Endothelial cell (in vitro differentiated cells): ENCODE results near the gene SORCS2. TPM values are rescaled to one million over a fixed set of nuclear protein-coding genes. Genes with fewer than 3 reads are reported as not detected.

Source experiments
- DNase-seq: peaks from one replicate; pipeline ENCODE4 v3.0.0; 2021; ENCODE audit warnings: low spot score
- H3K27ac Mint-ChIP-seq: one replicate; pipeline ENCODE4 v1.8.0; 2021; ENCODE audit warnings: mixed read lengths, inconsistent platforms; ENCODE audit not compliant: unreplicated experiment
- H3K27me3 Mint-ChIP-seq: one replicate; pipeline ENCODE4 v1.8.0; 2021; ENCODE audit warnings: mild to moderate bottlenecking, moderate library complexity, mixed read lengths, inconsistent platforms; ENCODE audit not compliant: unreplicated experiment
- H3K36me3 Mint-ChIP-seq: one replicate; pipeline ENCODE4 v1.8.0; 2021; ENCODE audit warnings: mild to moderate bottlenecking, low read depth, mixed read lengths, inconsistent platforms; ENCODE audit not compliant: unreplicated experiment
- H3K4me1 Mint-ChIP-seq: one replicate; pipeline ENCODE4 v1.8.0; 2021; ENCODE audit warnings: mild to moderate bottlenecking, mixed read lengths, inconsistent platforms; ENCODE audit not compliant: unreplicated experiment
- H3K4me3 Mint-ChIP-seq: one replicate; pipeline ENCODE4 v1.8.0; 2021; ENCODE audit warnings: mild to moderate bottlenecking, mixed read lengths, inconsistent platforms; ENCODE audit not compliant: unreplicated experiment
- H3K9me3 Mint-ChIP-seq: one replicate; pipeline ENCODE4 v1.8.0; 2021; ENCODE audit warnings: mixed read lengths, inconsistent platforms; ENCODE audit not compliant: unreplicated experiment
- total RNA-seq: library from RNA; stranded (reverse); fragmentation: NEBNext Ultra II Directional; extraction: Animal tissue kit (Norgen Biotek cat#: 25700); gene quantifications from one replicate; pipeline ENCODE4 v1.2.1, GENCODE V29; 2021; ENCODE audit not compliant: unreplicated experiment
- TF ChIP-seq, protein P1 (sequence below): fragments of 200-600 bp; sonication (generic); IDR thresholded peaks from one replicate; pipeline ENCODE4 v1.5.0; 2021; ENCODE audit warnings: antibody characterized with exemption; ENCODE audit not compliant: unreplicated experiment

The SORCS2 gene
- total RNA-seq, 1 donor from 2014 or later = 1.3 TPM

DNA sequence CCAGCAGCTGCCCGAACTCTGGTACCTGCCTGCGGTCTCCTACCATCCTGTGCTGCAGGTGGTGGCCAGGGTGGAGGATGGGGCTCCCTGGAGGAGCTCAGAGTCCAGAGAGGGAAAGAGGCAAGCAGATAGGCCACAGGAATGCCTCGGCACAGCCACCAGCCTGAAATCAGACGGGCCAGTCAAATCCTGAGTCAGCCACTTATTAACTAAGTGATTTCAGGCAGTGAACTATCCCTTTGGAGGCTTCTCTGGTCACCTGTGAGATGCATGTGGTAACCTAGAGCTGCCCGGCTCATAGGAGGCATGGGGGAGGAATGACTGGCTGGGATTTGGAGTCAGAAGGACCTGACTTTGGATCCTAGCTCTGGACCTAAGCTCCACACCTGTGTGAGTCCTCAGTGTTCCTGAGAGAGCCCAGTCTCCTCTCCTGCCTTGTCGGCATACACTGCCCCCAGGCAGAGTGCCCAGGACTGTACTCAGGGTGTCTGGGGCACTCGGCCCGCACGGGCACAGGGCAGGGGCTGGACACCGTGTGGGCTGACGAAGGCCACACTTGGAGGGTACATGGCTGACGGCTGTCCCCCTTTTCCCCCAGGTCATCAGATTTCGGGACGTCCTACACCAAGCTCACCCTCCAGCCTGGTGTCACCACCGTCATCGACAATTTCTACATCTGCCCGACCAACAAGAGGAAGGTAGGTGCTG lies 338.7 kb downstream of the SORCS2 start:
- Mint-ChIP-seq H3K9me3 (no peaks in the 10 kb centered on the region), H3K4me3 (no peak overlapping the region), H3K27me3 (peaks cover 9% of the 10 kb centered on the region), H3K36me3 (no peaks in the 10 kb centered on the region), H3K27ac (no peak overlapping the region), H3K4me1 (peaks cover 2% of the 10 kb centered on the region)
- no peak for DNase-seq
- TF ChIP-seq, protein P1, sequence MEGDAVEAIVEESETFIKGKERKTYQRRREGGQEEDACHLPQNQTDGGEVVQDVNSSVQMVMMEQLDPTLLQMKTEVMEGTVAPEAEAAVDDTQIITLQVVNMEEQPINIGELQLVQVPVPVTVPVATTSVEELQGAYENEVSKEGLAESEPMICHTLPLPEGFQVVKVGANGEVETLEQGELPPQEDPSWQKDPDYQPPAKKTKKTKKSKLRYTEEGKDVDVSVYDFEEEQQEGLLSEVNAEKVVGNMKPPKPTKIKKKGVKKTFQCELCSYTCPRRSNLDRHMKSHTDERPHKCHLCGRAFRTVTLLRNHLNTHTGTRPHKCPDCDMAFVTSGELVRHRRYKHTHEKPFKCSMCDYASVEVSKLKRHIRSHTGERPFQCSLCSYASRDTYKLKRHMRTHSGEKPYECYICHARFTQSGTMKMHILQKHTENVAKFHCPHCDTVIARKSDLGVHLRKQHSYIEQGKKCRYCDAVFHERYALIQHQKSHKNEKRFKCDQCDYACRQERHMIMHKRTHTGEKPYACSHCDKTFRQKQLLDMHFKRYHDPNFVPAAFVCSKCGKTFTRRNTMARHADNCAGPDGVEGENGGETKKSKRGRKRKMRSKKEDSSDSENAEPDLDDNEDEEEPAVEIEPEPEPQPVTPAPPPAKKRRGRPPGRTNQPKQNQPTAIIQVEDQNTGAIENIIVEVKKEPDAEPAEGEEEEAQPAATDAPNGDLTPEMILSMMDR = no peak

DNA sequence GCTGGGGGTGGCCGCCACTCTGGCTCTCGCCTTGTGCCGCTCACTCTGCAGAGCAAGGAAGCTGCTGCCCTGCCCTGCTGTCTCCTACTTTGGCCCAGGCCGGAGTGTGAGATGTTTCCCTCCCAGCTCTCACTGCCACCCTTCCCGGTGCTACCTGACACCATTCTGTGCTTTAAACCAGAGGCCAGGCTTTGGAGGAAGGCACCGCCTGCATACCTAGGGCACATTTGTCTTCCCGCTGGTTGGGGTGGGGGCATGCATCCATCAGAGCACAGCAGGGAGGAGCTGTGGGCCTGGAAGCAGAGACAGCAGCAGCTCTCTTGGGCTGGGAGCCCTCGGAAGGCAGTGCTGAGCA lies 339.3 kb downstream of the SORCS2 start:
- no peaks in the 10 kb centered on the region for H3K9me3 Mint-ChIP-seq
- peaks cover 4% of the 10 kb centered on the region for H3K36me3 Mint-ChIP-seq
- H3K4me3 Mint-ChIP-seq = no peak overlapping the region
- no peak for DNase-seq
- no peak overlapping the region for H3K27ac Mint-ChIP-seq
- TF ChIP-seq, protein P1 = no peak
- peaks cover 9% of the 10 kb centered on the region for H3K27me3 Mint-ChIP-seq
- H3K4me1 Mint-ChIP-seq = peaks cover 2% of the 10 kb centered on the region

DNA sequence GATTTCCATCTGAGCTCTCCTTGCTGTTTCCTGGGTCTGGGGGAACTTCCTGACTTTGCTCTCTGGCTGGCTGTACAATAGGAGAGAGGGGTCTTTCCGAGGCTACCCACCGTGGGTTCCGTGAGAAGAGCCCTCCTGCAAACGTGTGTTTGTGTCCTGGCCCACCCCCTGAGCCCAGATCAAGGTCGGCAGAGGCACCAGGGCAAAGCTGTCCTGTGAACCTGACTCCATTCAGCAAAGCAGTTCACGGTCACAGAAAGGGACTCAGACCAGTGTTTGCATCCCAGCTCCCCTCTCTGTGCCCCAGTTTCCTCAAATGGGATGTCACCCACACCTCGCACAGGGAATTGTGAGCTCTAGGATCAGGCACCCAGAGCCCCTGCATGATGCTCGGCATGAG lies 339.7 kb downstream of the SORCS2 start:
- H3K4me3 Mint-ChIP-seq = no peak overlapping the region
- DNase-seq = no peak
- H3K27me3 Mint-ChIP-seq = peaks cover 9% of the 10 kb centered on the region
- TF ChIP-seq, protein P1 = no peak
- no peaks in the 10 kb centered on the region for H3K9me3 Mint-ChIP-seq
- H3K36me3 Mint-ChIP-seq = peaks cover 4% of the 10 kb centered on the region
- no peak overlapping the region for H3K27ac Mint-ChIP-seq
- H3K4me1 Mint-ChIP-seq = peaks cover 2% of the 10 kb centered on the region

DNA sequence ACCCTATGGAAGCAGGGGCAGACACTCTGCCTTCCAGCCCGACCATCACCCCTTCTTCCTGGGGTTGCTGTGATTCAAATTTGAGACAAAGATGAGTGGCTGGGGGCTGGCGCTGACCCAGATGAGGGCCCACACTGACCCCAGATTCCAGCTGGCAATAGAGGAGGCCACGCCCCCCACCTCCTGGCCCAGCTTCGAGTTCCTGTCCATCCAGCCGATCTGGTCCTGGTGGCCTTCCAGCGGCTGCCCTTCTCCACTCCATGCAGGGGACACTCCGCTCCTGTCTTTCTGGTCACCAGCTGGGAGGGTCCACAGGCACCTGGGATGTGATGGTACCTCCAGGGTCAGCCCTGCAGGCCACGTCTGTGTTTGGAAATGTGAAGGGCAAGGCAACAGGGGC lies 340.9 kb downstream of the SORCS2 start:
- no peaks in the 10 kb centered on the region for H3K9me3 Mint-ChIP-seq
- TF ChIP-seq, protein P1 = no peak
- no peak overlapping the region for H3K27ac Mint-ChIP-seq
- no peak overlapping the region for H3K4me3 Mint-ChIP-seq
- H3K27me3 Mint-ChIP-seq = peaks cover 9% of the 10 kb centered on the region
- H3K4me1 Mint-ChIP-seq = peaks cover 2% of the 10 kb centered on the region
- no peak for DNase-seq
- H3K36me3 Mint-ChIP-seq = peaks cover 4% of the 10 kb centered on the region

DNA sequence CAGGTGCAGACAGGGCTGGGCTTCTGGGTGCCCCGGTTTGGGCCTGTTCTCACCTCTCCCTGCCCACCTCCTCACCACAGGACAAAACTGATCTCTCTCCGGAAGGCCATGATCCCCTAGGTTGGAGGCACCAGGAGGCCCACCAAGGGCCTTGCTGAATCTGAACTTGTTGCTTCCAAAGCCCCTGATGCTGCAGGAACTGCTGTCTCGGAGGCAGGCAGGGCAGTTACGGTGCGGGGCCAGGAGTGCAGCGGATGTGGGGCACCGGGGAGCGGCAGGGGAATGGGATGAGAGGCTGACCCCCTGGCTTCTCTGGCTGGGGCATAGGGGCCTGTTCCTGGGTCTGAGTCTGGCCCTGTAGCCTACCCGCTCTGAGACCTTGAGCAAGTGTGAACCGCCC lies 342.8 kb downstream of the SORCS2 start:
- H3K4me1 Mint-ChIP-seq = peaks cover 2% of the 10 kb centered on the region
- H3K27ac Mint-ChIP-seq = no peak overlapping the region
- peaks cover 4% of the 10 kb centered on the region for H3K36me3 Mint-ChIP-seq
- no peaks in the 10 kb centered on the region for H3K9me3 Mint-ChIP-seq
- H3K4me3 Mint-ChIP-seq = no peak overlapping the region
- H3K27me3 Mint-ChIP-seq = peaks cover 12% of the 10 kb centered on the region
- no peak for DNase-seq
- TF ChIP-seq, protein P1 = no peak
